Vagina (tissue), 2 donors: ENCODE measurements around the gene NKAIN4. TPM values are rescaled to one million over a fixed set of nuclear protein-coding genes. Genes with fewer than 3 reads are reported as not detected.

ENCODE experiments used
- DNase-seq, 2 donors: peaks; one replicate each; pipeline ENCODE4 v3.0.0-alpha.2; 2017; ENCODE audit errors: extremely low spot score in 2 of 2
- H3K27ac ChIP-seq: fragments of 200-600 bp; sonication (generic); one replicate; pipeline ENCODE4 v1.5.1; 2019
- H3K27me3 ChIP-seq: fragments of 200-600 bp; sonication (generic); one replicate; pipeline ENCODE4 v1.5.1; 2019
- H3K36me3 ChIP-seq, 2 donors: fragments of 200-600 bp; sonication (generic); one replicate each; pipeline ENCODE4 v1.5.1; 2017 to 2019
- H3K4me1 ChIP-seq: fragments of 200-600 bp; sonication (generic); one replicate; pipeline ENCODE4 v1.5.1; 2019
- H3K4me3 ChIP-seq, 2 donors: fragments of 200-600 bp; sonication (generic); 1 replicate in 1 of 2; 2 replicates in 1 of 2; pipeline ENCODE4 v1.5.1; 2016 to 2019
- H3K9me3 ChIP-seq: fragments of 200-600 bp; sonication (generic); one replicate; pipeline ENCODE4 v1.5.1; 2019
- POLR2A ChIP-seq, 2 donors: fragments of 450-650 bp; IDR thresholded peaks; one replicate each; pipeline ENCODE4 v1.6.1; 2017; ENCODE audit warnings: antibody characterized with exemption in 2 of 2, mild to moderate bottlenecking in 2 of 2, moderate library complexity in 2 of 2
- POLR2AphosphoS5 ChIP-seq, 2 donors: sonication (generic); formaldehyde crosslinking; IDR thresholded peaks; one replicate each; pipeline ENCODE4 v1.9.0; 2017; ENCODE audit warnings: antibody characterized with exemption in 2 of 2, mild to moderate bottlenecking in 2 of 2, low read depth in 1 of 2; ENCODE audit not compliant: insufficient read depth in 1 of 2
- intact Hi-C: fragments of 100-400 bp; cut with DNase I; formaldehyde crosslinking; loops from one replicate; pipeline ENCODE4 v1.15.1; 2023
- total RNA-seq: library from RNA; depleted of rRNA; stranded (reverse); fragments of >200 nt; gene quantifications from one replicate; pipeline ENCODE4 v1.2.3, GENCODE V29; 2016
- TF ChIP-seq, protein P1 (sequence below), 3 experiments: fragments of 450-650 bp in 2 of 3; fragments of 200-600 bp in 1 of 3; sonication (generic) in 1 of 3; IDR thresholded peaks; one replicate each; pipeline ENCODE4 v1.5.1; 2017 to 2019; ENCODE audit warnings: antibody characterized with exemption in 3 of 3, mild to moderate bottlenecking in 2 of 3, moderate library complexity in 2 of 3

NKAIN4 gene
- total RNA-seq, 1 donor from 2014 or later, result not detected

DNA sequence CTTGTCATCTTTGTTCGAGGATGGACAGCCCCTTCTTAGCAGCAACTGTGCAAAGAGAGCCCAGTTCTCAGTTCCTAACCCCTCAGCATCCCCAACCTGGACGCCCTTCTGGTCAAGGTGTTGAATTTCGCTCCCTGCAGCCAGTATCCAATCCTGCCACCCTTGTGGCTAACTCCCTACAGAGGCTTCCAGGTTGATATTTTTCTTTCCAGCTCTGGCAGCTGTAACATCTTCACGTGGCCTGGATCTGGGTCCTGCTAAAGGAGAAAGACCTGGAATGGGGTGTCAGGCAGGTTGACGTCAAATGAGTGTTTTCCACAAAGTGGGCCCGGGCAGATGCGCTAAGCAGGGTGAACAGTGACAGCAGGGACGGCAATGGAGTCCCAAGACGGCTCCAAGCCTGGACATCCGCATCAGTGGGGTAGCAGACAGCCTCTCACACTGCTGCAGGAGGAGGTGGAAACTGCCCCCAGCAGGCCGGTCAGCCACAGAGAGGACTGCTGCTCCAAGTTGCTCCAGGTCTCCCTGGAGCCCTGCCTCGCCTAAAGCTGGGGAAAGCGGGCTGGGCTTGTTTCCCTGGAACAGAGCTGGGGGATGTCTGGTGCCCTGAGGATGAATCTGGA, 37.3 kb downstream of the NKAIN4 start:
- Histone ChIP-seq H3K4me1 (peaks cover 42% of the 10 kb centered on the region), H3K9me3 (no peaks in the 10 kb centered on the region), H3K27me3 (no peaks in the 10 kb centered on the region), H3K36me3 (peaks cover 0 to 30% of the 10 kb centered on the region in 2 donors), H3K27ac (peak overlapping the region; percentile 56), H3K4me3 (peak overlapping the region; percentile 91)
- intact Hi-C loops, result no loop called here
- DNase-seq, result no peak
- TF ChIP-seq POLR2A (IDR thresholded peaks at IDR 0.05) (no peak), POLR2AphosphoS5 (IDR thresholded peaks at IDR 0.05; ENCODE audit: insufficient read depth in 1 of 2, low read depth in 1 of 2) (no peak)
- TF ChIP-seq, protein P1, sequence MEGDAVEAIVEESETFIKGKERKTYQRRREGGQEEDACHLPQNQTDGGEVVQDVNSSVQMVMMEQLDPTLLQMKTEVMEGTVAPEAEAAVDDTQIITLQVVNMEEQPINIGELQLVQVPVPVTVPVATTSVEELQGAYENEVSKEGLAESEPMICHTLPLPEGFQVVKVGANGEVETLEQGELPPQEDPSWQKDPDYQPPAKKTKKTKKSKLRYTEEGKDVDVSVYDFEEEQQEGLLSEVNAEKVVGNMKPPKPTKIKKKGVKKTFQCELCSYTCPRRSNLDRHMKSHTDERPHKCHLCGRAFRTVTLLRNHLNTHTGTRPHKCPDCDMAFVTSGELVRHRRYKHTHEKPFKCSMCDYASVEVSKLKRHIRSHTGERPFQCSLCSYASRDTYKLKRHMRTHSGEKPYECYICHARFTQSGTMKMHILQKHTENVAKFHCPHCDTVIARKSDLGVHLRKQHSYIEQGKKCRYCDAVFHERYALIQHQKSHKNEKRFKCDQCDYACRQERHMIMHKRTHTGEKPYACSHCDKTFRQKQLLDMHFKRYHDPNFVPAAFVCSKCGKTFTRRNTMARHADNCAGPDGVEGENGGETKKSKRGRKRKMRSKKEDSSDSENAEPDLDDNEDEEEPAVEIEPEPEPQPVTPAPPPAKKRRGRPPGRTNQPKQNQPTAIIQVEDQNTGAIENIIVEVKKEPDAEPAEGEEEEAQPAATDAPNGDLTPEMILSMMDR (IDR thresholded peaks at IDR 0.05), result no peak

DNA sequence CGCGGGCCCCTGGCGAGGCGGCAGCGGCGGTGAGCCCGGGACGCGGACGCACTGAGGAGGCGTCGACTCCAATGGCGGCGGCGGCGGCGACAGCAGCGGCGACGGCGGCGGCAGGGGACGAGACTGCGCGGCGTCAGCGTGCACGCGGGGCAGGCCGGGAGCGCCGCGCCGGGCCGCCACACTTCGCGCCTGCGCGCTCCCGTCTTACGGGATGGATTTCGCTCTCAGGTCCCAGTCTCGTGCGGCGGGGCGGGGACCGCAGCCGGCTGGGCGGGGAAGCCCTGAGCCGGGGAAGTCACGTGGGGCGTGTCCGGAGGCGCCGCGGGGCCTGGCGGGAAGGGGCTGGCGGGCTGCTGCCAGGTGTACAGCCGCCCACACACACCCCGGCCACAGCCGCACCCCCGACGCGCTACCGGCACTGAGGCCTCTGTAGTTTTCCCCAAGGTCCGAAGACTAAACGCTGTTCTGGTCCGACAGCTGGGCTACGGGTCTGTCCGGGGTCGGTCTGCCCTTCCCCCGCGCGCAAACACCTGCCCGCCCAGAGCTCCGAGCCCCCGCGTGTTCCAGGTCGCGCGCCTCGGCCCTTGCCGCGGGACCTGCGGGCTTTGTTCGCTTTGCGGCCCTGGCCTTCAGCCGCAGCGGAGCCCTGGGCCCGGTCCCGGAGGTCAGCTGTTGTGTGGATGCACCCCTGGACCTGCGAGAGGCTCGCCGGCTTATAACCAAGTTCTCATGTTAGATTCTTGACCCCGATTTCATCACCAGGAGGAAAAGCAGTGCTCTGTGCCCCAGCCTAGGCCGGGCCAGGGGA, 38.0 kb downstream of the NKAIN4 start, which contains the start of gene YTHDF1:
YTHDF1 (minus strand) TSS at position 91 of the 808 bp plus-strand sequence. CDS start 239 bp downstream, outside the sequence.
- intact Hi-C loops, result no loop called here
- H3K27ac ChIP-seq, result peak within 1 kb of the TSS; percentile 74
- peaks cover 0 to 31% of the 10 kb centered on the region in 2 donors for H3K36me3 ChIP-seq
- no peaks in the 10 kb centered on the region for H3K27me3 ChIP-seq
- DNase-seq, result peak in 1 of 2 donors; percentile 94
- H3K4me3 ChIP-seq, result peak within 1 kb of the TSS; percentile 91
- H3K9me3 ChIP-seq, result no peaks in the 10 kb centered on the region
- H3K4me1 ChIP-seq, result peaks cover 49% of the 10 kb centered on the region
- TF ChIP-seq, protein P1 (IDR thresholded peaks at IDR 0.05), result no peak
- TF ChIP-seq POLR2A (IDR thresholded peaks at IDR 0.05) (peak in 1 of 2 donors; percentile 15), POLR2AphosphoS5 (IDR thresholded peaks at IDR 0.05; ENCODE audit: insufficient read depth in 1 of 2, low read depth in 1 of 2) (peak; percentile 27 to 77)

DNA sequence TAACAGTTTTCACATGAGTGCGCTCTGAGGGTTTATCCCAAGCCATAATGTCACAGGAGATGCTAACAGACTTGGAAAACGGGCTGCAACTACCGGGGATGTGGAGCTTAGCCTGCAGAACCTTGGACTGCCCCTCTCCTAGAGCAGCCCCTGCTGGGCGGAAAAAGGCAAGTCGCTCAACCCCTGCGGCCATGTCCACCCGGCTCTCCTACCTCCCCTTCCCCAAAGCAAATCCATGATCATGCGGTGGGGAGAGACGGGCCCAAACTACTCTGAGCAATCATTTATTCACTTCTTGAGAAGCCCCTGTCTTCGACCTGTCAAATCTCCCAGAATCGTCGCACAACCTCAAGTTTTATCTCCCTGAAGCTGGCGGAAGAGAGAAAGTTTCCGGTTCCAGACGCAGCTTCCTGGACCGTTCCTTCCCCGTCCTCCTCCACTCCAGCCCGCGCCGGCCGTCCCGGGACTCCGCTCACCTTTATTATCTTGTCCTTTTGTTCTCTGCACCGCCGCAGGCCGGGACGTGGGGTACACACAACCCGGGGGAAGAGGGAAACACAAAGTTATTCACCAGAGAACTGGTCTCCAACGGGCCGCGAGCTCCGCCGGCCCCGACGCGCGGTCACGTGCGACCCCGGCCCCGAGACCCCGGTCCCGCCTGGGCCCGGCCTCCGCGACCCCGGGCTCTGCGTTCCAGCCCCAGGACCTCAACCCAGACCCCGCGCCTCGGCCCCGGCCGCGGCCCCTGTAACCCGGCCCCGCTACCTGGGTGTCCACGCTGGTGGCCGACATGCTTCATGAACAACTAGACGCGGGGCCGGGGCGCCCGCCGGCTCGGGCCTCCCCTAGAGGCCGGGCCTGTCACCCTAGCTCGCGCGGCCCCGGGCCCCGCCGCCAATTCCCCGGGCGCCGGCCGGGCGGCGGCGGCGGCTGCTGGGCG, 38.9 kb downstream of the NKAIN4 start:
- Histone ChIP-seq H3K27me3 (no peaks in the 10 kb centered on the region), H3K4me3 (peak overlapping the region; percentile 91), H3K36me3 (peaks cover 0 to 31% of the 10 kb centered on the region in 2 donors), H3K9me3 (no peaks in the 10 kb centered on the region), H3K4me1 (peaks cover 58% of the 10 kb centered on the region), H3K27ac (peak overlapping the region; percentile 74)
- TF ChIP-seq, protein P1 (IDR thresholded peaks at IDR 0.05), result no peak
- TF ChIP-seq POLR2A (IDR thresholded peaks at IDR 0.05), result no peak
- TF ChIP-seq POLR2AphosphoS5 (IDR thresholded peaks at IDR 0.05; ENCODE audit: insufficient read depth in 1 of 2, low read depth in 1 of 2), result no peak
- DNase-seq, result no peak
- intact Hi-C loops, result no loop called here

DNA sequence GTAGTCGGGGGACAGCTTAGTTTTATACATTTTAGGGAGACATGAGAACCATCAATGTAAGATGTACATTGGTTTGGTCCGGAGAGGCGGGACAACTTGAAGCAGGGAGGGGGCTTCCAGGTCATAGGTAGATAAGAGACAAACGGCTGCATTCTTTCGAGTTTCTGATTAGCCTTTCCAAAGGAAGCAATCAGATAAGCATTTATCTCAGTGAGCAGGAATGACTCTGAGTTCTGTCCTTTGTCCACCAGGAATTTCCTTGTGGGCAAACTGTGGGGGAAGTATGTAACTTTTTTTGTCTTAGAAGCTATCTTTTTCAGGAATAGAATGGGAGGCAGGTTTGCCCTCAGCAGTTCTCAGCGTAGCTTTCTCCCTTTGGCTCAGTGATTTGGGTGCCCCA, 39.7 kb downstream of the NKAIN4 start:
- Histone ChIP-seq H3K9me3 (no peaks in the 10 kb centered on the region), H3K4me3 (peak overlapping the region; percentile 91), H3K4me1 (peaks cover 58% of the 10 kb centered on the region), H3K36me3 (peaks cover 0 to 34% of the 10 kb centered on the region in 2 donors), H3K27me3 (no peaks in the 10 kb centered on the region), H3K27ac (no peak overlapping the region)
- TF ChIP-seq, protein P1 (IDR thresholded peaks at IDR 0.05), result no peak
- no peak for TF ChIP-seq POLR2AphosphoS5 (IDR thresholded peaks at IDR 0.05; ENCODE audit: insufficient read depth in 1 of 2, low read depth in 1 of 2)
- TF ChIP-seq POLR2A (IDR thresholded peaks at IDR 0.05), result no peak
- intact Hi-C loops, result no loop called here
- DNase-seq, result no peak
